Measurements from ENCODE around the gene TMEM119.

DNA sequence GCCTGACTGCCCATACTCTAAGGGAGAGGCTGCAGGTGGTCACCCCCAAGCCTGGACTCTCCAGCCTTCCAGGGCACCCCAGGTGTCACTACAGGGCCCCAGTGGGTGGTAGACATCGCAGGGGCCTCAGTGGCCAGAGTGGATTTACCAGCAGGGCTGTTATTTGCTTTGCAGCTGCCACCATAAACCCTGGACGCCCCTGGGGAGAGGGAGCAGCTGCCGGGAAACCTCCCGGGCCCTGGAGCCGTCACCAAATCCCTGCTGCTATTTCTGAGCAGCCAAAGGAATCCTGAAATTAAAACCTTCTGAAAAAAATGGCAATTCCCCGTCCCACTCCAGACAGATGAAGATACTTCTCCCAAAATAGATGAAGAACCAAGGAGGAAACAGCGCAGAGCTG lies 13.9 kb downstream of the TMEM119 start:
- TF ChIP-seq, protein P1, sequence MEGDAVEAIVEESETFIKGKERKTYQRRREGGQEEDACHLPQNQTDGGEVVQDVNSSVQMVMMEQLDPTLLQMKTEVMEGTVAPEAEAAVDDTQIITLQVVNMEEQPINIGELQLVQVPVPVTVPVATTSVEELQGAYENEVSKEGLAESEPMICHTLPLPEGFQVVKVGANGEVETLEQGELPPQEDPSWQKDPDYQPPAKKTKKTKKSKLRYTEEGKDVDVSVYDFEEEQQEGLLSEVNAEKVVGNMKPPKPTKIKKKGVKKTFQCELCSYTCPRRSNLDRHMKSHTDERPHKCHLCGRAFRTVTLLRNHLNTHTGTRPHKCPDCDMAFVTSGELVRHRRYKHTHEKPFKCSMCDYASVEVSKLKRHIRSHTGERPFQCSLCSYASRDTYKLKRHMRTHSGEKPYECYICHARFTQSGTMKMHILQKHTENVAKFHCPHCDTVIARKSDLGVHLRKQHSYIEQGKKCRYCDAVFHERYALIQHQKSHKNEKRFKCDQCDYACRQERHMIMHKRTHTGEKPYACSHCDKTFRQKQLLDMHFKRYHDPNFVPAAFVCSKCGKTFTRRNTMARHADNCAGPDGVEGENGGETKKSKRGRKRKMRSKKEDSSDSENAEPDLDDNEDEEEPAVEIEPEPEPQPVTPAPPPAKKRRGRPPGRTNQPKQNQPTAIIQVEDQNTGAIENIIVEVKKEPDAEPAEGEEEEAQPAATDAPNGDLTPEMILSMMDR (IDR thresholded peaks at IDR 0.05) = no peak
- TF ChIP-seq POLR2A (IDR thresholded peaks at IDR 0.05) = no peak
- TF ChIP-seq EP300 (IDR thresholded peaks at IDR 0.05) = no peak

Data from tibial nerve (tissue), 4 donors.